ENCODE measurements around the gene WDR49.
"Not testable (repeated sequence)": the region's sequence is repeated elsewhere in the genome, so short reads cannot be mapped to it uniquely, and the experiment has no call there.

Gene WDR49

GRCh38 chr3:167653760-167654159, at the start of gene WDR49:
TSS of gene WDR49 (minus strand) at chr3:167653942. CDS start at chr3:167653425, 517 bp downstream.
- DNase-seq: no peak

DNA sequence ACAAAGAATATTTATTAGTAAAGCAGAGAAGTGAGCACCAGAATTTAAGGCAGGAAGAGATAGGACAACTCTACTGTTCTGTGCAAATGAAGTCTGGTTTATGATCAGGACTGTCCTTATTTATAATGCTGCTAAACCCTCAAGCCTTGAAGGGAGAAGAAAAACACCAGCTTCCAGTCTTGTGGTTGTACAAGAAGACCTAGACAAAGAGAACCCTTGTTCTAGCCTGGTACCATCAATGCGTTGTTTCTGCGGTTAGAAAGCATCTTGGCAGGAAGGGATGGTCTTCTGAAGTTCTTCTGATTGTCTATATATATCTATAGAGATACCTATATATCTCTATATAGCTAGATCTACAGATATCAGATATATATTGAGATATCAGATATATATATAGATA, 47.2 kb upstream of the WDR49 start:
- DNase-seq: no peak

DNA sequence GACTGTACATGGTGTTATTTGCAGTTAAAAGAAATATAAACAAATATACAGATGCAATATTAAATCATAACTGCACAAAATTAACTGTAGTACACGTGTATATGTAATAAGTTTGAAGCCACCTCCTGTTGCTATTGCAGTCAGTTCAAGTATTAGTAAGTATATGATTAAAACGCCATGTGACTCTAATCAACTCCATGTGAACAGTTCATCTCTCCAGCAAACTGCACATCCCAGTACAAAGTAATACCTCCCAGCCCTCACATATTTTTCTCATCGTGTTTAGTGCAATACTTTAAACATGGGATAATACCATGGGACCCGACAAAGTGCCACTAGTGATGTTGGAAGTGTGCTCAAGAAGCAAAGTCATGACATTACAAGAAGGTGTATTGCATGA, 46.3 kb upstream of the WDR49 start:
- DNase-seq: no peak

- no peak for DNase-seq
These were observed 40.4 kb upstream of the WDR49 start for GRCh38 chr3:167694121-167694520.

- no peak for DNase-seq
These were observed 37.6 kb upstream of the WDR49 start for GRCh38 chr3:167691366-167691765.

DNA sequence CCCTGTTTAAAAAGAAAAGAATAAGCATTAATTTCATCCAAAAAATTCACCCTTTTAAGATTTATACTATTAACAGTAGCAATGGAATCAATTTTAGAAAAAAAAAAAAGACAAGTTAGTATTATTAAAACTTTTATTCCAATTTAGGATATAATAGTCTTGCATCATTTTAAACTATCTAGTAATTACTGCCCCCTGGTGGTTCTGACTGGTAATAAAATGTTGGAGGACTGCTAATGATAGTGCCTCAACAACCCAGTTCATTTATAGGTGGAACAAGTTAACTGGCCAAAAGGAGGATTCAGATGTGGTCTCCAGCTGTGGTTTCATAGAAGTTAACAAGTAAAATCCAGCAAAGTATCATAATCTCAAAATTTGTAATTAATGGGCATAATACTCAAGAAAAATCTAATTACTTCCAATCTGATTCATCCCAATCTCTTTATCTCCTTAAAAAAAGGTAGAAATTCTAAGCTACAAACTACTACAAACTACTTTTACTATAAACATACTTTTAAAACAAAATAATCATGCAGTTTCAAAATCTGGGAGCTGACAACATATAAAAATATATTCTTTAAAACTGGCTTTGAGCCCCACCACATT, 30.7 kb upstream of the WDR49 start:
- no peak for DNase-seq

GRCh38 chr3:167679526-167679925, 25.8 kb upstream of the WDR49 start:
- DNase-seq: no peak

- no peak for DNase-seq
These were observed 22.1 kb upstream of the WDR49 start for GRCh38 chr3:167675848-167676247.

DNA sequence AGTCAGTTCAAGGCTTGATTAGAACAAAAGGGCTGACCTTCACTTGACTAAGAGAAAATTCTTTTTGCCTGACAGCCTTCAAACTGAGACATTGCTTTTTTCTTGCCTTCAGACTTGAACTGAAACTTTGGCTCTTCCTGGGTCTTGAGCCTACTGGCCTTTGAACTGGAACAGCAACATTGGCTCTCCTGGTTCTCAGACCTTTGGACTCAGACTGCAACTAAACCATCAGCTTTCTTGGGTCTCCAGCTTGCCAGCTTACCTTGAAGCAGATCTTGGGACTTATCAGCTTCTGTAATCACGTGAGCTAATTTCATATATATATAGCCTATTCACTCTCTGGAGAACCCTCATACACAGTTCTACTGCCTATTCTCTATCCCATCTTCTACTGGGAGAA, 19.5 kb upstream of the WDR49 start:
- no peak for DNase-seq

GRCh38 chr3:167671878-167672427, 18.2 kb upstream of the WDR49 start:
- DNase-seq: no peak

DNA sequence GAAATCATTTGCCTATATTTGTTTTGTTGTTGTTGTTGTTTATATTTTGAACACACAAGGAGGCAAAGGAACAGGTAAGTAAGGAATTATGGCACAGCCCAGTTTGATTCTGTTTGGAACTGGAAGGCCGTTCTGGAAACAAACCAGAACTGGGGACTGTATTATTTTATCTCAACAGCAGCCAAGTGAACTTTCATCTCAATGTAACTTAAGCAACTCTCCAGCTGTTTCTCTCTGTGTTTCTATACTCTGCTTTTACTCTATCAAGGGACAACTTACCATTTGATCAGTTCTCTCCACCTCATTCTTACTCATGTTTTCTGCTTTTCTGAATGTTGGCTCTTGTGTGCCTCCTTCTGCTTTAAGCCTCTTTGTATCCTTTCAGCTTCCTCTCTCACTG, 16.0 kb upstream of the WDR49 start:
- DNase-seq: no peak

DNA sequence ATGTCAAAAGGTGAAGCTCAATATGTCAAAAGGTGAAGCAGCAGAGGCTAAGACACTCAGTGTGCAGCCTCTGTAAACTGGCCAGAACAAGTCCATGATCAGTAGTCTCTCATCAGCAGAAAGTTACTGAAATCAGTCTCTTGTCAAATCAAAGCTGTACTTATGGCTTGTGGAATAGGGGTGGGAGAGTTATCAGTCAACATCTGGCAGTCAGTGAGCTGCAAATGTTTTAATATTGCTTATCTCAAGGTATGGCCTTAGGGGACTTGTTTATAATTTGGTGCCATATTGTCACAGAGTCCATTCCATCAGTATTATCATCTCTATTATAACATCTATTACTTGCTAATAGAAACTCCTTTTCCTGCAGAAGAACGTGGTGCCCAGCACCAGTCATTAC, 14.9 kb upstream of the WDR49 start:
- no peak for DNase-seq

DNA sequence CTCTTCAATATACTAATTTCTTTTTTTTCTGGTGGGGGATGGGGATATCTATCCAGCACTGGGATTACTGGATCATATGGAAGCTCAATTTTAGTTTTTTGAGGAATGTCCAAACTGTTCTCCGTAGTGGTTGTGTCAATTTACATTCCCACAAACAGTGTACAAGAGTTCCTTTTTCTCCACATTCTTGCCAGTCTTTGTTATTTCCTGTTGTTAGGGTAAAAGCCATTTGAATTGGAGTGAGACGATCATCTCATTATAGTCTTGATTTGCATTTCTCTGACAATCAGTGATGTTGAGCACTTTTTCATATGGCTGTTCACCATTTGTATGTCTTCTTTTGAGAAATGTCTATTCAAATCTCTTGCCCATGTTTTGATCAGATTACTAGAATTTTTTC, 12.8 kb upstream of the WDR49 start:
- no peak for DNase-seq

DNA sequence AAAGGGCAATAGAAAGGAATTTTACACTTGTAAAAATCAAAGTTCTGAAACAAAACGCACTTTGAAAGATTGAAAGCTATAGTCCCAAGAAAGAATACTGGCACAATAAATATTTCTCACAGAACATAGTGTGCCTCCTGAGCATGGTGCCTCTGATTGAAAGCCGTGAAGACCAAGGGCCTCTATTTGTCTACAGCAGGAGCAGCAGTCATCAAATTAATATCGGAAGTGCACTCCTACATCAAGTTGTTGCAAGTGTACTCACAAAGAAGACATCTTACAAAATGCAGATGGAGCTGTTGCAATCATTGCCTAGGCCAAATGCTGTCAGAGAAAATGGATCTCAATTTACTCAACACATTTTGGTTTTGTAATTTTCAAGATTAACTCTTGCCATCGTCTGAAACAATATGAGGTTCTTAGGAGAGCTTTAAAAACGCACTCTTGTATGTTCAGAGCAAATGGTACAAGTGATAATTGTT, 9.2 kb upstream of the WDR49 start:
- no peak for DNase-seq

DNA sequence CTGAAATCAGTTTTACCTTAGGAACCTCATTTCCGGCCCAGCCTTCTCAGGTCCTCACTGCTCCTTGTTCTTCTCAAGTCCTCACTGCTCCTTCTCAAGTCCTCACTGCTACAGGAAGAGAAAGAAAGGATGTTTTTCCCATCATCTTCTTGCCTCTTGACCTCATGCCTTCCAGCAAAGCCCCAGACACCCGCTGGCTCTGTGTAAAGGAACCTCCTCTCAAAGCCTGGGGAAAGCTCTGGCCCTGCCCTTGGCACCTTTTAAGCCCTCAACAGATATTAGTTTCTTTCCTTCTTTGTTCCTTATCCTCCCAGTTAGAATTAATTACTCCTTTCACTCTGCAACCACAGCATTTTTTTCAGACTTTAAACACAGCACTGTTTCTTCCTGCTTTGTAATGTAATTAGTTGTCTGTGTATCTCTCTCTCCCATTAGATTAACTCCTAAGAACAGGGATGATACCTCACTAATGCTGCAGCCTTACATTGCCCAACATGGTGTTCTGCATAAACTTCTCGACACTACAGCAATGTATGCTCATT, 4.0 kb upstream of the WDR49 start:
- DNase-seq: no peak

DNA sequence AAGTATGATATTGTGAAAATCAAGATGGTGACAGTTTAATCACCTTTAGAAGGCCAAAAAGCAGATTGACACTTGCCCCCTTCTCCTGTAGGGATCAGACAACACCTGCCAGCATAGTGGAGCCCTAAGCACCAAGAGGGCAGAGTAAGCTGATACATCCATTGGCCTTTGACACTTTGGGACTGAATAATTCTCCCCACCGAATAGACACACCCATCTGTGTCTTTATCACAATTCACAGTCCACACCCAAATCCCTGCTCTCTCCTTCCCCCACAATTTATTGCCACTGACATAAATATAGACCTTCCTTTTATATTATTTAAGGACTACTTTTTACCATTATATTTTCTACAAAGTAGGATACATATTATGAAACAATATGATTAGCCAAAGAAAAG, 3.1 kb upstream of the WDR49 start:
- DNase-seq: no peak

GRCh38 chr3:167653155-167653554, 587 bp downstream of the WDR49 start:
- no peak for DNase-seq

GRCh38 chr3:167651826-167652225, 1.9 kb downstream of the WDR49 start:
- DNase-seq: no peak

- no peak for DNase-seq
These were observed 3.3 kb downstream of the WDR49 start for GRCh38 chr3:167650459-167650858.

DNA sequence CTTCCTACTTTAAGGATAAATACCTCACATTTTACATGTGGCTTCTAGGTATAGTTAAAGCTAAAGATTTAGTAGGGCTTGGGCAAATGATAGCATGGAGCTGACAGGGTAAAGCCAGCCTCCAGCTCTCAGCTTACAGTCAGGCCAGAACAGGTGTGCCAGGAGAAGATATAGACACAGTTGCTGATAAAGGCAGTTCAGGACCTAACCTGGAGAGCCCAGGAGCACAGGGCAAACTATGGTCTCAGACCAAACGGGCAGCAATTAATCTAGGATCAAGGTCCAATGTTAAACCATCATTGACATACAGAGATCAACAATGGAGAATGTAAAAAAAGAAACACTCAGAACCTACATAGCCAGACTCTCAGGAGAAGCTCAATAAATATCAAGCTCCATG, 4.0 kb downstream of the WDR49 start:
- no peak for DNase-seq

GRCh38 chr3:167644611-167645010, 9.1 kb downstream of the WDR49 start:
- DNase-seq: no peak

DNA sequence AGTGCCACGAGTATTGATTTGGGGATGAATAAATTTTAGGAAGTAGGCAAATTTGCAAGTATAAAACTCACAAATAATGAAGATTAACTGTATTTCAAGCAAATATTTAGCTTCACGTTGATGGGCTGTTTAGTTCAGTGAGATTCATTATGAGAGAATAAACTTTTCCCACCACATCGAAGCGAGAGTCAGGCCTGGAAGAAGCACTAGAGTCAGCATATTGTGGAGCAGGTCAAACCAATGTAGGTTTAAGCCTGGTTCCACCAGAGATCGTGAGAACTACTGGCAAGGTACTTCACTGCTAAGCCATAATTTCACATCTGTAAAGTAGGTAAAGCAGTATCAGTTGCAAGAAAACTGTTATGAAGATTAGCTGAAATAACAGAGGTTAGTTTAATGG, 22.3 kb downstream of the WDR49 start:
- no peak for DNase-seq

GRCh38 chr3:167626490-167626889, 27.3 kb downstream of the WDR49 start:
- no peak for DNase-seq

DNA sequence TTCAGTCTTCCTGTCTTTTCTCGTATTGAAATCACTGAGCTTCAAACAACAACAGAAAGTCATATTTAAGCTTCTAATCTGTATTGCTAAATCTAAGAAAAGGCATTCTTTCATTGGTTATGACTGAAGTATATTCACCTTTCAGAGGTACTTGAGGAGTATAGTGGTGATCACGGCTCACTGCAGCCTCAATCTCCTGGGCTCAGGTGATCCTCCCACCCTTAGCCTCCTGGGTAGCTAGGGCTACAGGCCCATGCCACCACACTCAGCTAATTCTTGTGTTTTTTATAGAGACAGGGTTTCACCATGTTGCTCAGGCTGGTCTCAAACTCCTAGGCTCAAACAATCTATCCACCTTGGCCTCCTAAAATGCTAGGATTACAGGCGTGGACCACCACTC, 38.7 kb downstream of the WDR49 start:
- no peak for DNase-seq

GRCh38 chr3:167614196-167614595, 39.5 kb downstream of the WDR49 start:
- DNase-seq: not testable (repeated sequence)

Data from NCI-H187 treated with DMSO at 0.1 percent for 48 hours (cell line).